ELF-1 (cell line): ENCODE data around the gene GLI2.
A peak's percentile ranks its signal among the peaks of the same experiment; 100 is the strongest.

Experiments
- DNase-seq: peaks from one replicate; pipeline ENCODE4 v3.0.0-alpha.2; 2016; ENCODE audit warnings: low read depth, low spot score

Gene GLI2

GRCh38 chr2:120735746-120736170, at the start of gene GLI2:
GLI2 (plus strand) TSS chr2:120735868; CDS start chr2:120797321, 61,453 bp downstream.
- DNase-seq: peak; percentile 87

GRCh38 chr2:120685974-120686297, 49.7 kb upstream of the GLI2 start:
- no peak for DNase-seq

GRCh38 chr2:120686511-120687168, 49.0 kb upstream of the GLI2 start:
- DNase-seq: no peak

- DNase-seq: no peak
Observed at GRCh38 chr2:120687210-120687609, 48.5 kb upstream of the GLI2 start.

- DNase-seq: no peak
Observed at GRCh38 chr2:120690521-120690920, 45.1 kb upstream of the GLI2 start.

GRCh38 chr2:120691410-120691809, 44.3 kb upstream of the GLI2 start:
- no peak for DNase-seq

GRCh38 chr2:120692691-120693090, 43.0 kb upstream of the GLI2 start:
- DNase-seq: no peak

GRCh38 chr2:120693121-120693520, 42.5 kb upstream of the GLI2 start:
- DNase-seq: no peak

GRCh38 chr2:120694034-120694433, 41.6 kb upstream of the GLI2 start:
- DNase-seq: no peak

GRCh38 chr2:120697471-120697870, 38.2 kb upstream of the GLI2 start:
- DNase-seq: no peak

GRCh38 chr2:120699292-120699691, 36.4 kb upstream of the GLI2 start:
- peak; percentile 31 for DNase-seq

- no peak for DNase-seq
Observed at GRCh38 chr2:120700659-120701058, 35.0 kb upstream of the GLI2 start.

GRCh38 chr2:120701096-120701495, 34.6 kb upstream of the GLI2 start:
- no peak for DNase-seq

- peak; percentile 33 for DNase-seq
Observed at GRCh38 chr2:120701499-120701898, 34.2 kb upstream of the GLI2 start.

- no peak for DNase-seq
Observed at GRCh38 chr2:120702061-120702460, 33.6 kb upstream of the GLI2 start.

GRCh38 chr2:120702801-120703200, 32.9 kb upstream of the GLI2 start:
- no peak for DNase-seq

- DNase-seq: peak; percentile 53
Observed at GRCh38 chr2:120703330-120703994, 32.2 kb upstream of the GLI2 start.

- DNase-seq: peak; percentile 53
Observed at GRCh38 chr2:120704696-120705095, 31.0 kb upstream of the GLI2 start.

- DNase-seq: no peak
Observed at GRCh38 chr2:120707816-120708215, 27.9 kb upstream of the GLI2 start.

- DNase-seq: no peak
Observed at GRCh38 chr2:120708944-120709607, 26.6 kb upstream of the GLI2 start.

- DNase-seq: peak; percentile 65
Observed at GRCh38 chr2:120709608-120710041, 26.0 kb upstream of the GLI2 start.

- no peak for DNase-seq
Observed at GRCh38 chr2:120710256-120710655, 25.4 kb upstream of the GLI2 start.

GRCh38 chr2:120711694-120712093, 24.0 kb upstream of the GLI2 start:
- DNase-seq: no peak
